Measurements from ENCODE around the gene PTPN4.
"Not testable (repeated sequence)": the region's sequence is repeated elsewhere in the genome, so short reads cannot be mapped to it uniquely, and the experiment has no call there.

Gene PTPN4

GRCh38 chr2:119958670-119959268 is 199.0 kb downstream of the PTPN4 start:
- no peak for DNase-seq

- no peak for DNase-seq
Observed at GRCh38 chr2:119960821-119961220, 201.1 kb downstream of the PTPN4 start.

GRCh38 chr2:119981896-119982295 is 222.2 kb downstream of the PTPN4 start:
- no peak for DNase-seq

GRCh38 chr2:119982506-119982905 is 222.8 kb downstream of the PTPN4 start:
- no peak for DNase-seq

- DNase-seq = no peak
Observed at GRCh38 chr2:119983108-119983507, 223.4 kb downstream of the PTPN4 start.

GRCh38 chr2:119996148-119996547 is 236.4 kb downstream of the PTPN4 start:
- no peak for DNase-seq

GRCh38 chr2:119996896-119997891 is 237.5 kb downstream of the PTPN4 start:
- not testable (repeated sequence) for DNase-seq

- DNase-seq = no peak
Observed at GRCh38 chr2:120001471-120001870, 241.7 kb downstream of the PTPN4 start.

DNA sequence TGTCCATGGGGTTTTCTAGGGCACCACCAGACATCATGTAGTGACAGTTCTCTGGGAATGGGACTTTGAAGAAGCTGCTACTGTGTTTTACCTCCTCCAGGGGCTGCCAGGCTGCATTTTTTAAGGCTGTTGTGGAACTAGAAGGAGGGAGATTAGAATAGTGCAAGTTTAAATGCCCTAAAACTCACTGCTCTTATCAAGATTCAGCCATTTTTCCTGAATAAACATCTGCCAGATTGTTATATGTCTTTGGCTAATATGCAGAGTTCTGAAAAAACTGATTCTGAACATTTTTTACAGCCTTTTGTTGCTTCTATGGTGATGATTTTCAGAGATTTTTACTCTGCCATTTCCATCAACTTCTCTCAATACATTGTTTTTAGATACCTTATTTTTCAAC is 244.5 kb downstream of the PTPN4 start:
- no peak for DNase-seq

DNA sequence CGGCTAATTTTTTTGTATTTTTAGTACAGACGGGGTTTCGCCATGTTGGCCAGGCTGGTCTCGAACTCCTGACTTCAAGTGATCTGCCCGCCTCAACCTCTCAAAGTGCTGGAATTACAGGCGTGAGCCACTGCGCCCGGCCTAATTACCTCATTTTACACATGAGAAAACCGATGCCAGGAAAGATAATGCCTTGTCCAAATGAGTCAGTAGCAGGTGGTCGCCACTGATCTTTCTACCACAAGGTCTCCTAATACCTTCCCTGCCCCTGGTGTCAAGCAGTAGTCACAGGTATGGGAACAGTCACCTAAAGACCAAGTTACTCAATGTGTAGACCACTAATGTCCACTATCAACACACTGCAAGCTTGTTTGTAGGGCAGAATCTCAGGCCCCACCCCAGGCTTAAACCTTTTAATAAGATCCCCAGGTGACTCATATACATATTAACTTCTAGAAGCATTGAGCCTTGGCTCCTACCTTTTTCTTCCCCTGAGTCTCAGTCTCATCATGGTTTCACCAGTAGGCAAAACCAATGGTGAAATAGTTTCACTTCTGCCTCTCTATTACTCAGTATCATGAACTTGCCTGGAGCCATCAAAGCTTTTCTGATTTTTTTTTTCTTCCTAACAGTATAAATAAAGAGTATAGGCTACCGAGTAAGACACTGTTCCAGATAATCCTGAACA is 246.3 kb downstream of the PTPN4 start:
- DNase-seq = no peak

DNA sequence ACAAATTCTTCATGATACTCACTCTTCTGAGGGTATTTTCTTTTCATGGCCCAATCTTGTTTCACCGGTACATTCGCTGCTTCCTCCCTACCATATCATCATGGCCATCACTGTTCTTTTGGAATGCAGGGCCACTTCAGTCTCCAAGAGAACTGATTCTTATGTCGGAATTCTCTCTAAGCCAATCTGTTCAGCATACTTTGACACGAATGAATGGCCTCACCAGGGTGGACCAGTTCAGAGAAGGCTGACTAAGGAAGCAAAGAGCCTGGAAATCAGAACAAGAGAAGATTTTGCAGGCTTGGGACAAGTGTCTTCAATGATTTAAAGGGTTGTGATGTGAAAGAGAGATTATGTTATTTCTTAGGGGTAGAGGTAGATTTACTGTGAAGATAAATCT is 248.1 kb downstream of the PTPN4 start:
- no peak for DNase-seq

DNA sequence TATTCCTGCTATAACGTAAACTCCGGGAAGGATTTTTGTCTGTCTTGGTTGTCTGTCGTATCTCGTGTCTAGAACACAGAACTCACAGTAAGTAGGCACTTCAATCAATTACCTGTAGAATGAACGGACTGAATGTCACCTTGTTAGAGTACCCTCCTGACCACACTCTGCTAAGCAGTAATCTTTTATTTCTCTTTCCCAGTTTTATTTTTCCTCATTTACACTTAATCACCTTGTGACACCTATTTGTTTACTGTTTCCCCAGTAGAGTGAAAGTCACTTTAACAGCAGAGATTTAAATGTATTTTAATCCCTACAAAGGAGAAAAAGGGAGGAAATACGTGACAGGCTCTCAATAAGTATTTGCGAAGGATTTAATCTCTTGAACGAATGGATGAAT is 252.6 kb downstream of the PTPN4 start:
- no peak for DNase-seq

GRCh38 chr2:120012771-120013596 is 253.3 kb downstream of the PTPN4 start, which contains the start of gene EPB41L5:
Gene EPB41L5 (plus strand): TSS chr2:120013077. CDS start chr2:120019085, 6,008 bp downstream.
- DNase-seq = peak; percentile 82 to 96 (median 94)

- peak; percentile 2 to 80 (median 78) for DNase-seq
Observed at GRCh38 chr2:120013597-120014223, 254.0 kb downstream of the PTPN4 start.

- no peak for DNase-seq
Observed at GRCh38 chr2:120014226-120014980, 254.7 kb downstream of the PTPN4 start.

DNA sequence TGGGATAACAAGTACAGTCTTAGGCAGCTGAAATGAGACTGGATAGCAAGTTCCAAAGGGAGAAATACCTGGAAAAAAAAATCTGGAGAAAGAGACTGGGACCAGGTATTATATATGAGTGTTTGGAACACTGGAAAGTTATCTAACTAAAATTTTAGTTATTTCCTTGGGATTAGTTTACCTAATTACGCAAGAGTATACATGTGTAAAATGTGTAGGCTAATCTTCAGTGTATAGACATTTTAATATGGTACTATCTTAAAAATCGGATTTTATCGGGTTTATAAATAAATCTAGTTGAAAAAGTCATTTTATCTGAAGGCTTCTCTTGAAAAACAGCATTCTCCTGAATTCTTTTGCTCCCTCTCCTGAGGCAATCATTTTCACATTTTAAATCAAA is 257.1 kb downstream of the PTPN4 start:
- no peak for DNase-seq

GRCh38 chr2:120017201-120017600 is 257.5 kb downstream of the PTPN4 start:
- no peak for DNase-seq

- no peak for DNase-seq
Observed at GRCh38 chr2:120018549-120018948, 258.8 kb downstream of the PTPN4 start.

DNA sequence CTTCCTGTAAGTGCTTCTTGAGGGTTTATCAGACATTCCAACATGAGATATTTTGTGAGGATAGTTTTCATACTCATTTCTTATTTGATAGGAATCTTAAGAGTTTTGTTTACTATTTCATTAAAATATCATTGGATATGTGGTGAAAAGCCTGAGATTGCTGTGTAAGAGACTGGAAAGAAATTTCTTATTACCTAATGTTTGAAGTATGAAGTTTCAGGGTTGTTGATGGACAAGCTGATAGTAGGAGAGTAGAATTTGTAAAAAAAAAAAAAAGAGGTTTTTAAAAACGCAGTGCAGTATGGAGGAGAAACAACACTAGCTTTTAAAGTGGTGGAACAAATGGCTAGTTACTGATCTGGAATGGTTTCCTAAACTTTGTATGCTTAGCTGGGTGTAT is 260.8 kb downstream of the PTPN4 start:
- DNase-seq = no peak

DNA sequence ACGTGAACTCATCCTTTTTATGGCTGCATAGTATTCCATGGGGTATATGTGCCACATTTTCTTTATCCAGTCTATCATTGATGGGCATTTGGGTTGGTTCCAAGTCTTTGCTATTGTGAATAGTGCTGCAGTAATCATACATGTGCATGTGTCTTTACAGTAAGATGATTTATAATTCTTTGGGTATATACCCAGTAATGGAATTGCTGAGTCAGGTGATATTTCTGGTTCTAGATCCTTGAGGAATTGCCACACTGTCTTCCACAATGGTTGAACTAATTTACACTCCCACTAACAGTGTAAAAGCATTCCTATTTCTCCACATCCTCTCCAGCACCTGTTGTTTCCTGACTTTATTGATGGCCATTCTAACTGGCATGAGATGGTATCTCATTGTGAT is 262.8 kb downstream of the PTPN4 start:
- DNase-seq = not testable (repeated sequence)

DNA sequence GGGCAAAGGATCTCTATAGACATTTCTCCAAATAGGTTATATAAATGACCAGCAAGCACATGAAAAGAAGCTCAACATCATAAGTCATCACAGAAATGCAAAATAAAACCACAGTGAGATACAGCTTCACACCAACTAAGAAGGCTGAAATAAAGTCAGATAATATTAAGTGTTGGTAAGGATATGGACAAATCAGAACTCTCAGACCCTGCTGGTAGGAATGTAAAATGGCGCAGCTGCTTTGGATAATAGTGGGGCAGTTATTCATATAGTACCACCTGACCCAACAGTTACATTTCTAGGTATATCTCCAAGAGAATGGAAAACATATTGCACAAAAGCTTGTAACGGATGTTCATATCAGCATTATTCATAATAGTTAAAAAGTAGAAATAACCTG is 267.2 kb downstream of the PTPN4 start:
- DNase-seq = no peak

Data from NCI-H1417 (cell line).